Activated T-cell treated with anti-CD3 and anti-CD28 coated beads for 24 hours (primary cell): ENCODE data around the gene CDH23.

Source experiments
- DNase-seq: peaks from one replicate; pipeline ENCODE4 v3.0.0-alpha.2; 2020; ENCODE audit warnings: low read depth

CDH23 gene

DNA sequence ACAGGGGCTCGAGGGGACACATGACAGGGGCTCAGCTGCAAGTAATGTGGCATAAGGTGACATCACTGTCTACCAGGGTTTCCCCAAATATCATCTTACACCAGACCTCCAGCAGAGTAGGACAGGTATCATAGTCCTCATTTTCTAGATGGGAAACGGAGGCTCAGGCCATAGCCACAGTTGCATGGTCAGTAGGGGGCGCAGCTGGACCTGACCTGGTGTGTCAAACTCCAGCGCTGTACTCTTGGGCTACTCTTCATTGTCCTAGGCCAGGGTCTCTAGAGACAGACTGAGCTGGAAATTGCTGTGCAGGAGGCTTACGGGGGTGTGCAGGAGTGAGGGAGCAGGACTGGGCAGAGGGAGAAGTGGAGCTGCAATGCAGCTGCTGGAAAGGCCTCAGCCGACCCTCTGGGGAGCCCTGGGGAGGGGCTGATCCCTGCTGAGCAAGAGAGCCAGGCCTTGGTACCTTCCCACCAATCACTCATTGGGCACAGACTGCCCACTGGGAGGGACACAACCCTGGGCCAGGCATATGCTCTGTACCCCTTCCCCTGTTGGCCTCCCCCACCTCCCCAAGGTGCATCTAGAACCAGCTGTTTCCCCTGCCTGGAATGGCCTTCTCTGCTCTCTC, 89.9 kb downstream of the CDH23 start:
- DNase-seq, result peak; percentile 14

DNA sequence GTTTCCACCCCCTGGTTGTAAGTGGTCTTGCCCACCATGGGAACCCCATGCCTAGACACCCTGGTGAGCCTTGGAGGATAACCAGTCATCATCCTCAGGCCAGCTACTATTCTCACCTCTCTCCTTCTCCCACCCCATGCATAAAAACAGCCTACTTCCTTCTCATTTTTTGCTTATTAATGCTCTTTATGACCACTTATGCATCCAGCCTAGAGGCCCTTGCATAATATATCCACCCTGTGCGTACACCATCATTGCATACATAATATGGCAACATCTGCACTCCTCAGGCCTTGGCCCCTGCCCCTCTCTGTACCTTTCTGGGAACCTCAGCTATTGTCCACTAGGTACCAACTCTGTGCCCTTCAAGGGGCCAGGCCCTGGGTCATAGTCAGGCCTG, 91.0 kb downstream of the CDH23 start:
- DNase-seq, result no peak

DNA sequence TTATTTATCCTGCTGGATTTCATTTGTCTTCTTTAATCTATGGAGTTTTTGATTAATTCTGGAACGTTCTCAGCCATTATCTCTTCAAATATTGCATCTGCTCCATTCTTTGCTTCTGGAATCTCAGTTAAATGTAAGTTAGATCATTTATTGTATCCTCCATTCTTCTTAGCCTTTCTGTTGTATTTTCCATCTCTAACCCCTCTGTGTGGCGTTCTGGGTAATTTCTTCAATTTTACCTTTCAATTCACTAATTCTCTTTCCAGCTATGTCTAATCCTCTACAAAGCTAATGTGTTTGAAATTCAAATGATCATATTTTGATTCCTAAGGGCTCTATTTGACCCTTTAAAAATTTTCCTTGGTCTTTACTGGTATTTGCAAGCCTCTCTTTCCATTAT, 92.4 kb downstream of the CDH23 start:
- no peak for DNase-seq

DNA sequence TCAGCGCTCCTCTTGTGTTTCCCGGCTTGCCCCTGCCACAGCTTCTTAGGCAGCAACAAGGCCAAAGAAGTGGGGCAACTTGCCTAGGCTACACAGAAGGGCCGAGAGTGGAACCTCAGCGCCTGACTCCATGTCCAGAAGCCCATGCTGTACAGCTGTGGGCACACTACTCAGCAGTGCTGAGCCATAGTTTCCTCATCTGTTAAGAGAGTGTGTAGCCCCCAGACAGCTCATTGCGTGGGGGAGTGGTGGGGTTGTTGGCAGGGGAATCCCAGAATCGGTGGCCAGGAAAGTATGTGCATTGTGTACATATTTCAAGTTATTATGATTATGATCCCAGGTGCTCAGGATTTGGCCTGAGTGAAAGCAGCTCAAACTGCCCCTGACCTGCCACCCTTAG, 96.2 kb downstream of the CDH23 start:
- DNase-seq, result no peak

DNA sequence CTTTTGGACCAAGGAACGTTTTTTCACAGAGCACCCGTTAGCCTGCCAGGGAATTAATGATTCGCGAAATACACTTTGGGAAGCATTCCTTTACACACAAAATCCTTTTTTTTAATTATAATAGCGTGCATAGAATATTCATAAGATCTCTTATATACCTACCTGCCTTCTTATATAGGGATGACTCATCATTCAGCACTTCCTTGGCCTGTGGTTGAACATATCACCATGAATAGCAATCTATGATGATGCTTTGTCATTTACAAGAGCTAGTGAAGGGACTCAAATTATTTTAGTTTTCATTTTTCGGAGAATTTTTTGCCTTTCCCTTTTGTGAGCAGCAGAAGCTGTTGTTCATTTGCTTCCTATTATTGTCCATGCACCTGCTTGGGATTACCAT, 97.0 kb downstream of the CDH23 start:
- DNase-seq, result no peak

DNA sequence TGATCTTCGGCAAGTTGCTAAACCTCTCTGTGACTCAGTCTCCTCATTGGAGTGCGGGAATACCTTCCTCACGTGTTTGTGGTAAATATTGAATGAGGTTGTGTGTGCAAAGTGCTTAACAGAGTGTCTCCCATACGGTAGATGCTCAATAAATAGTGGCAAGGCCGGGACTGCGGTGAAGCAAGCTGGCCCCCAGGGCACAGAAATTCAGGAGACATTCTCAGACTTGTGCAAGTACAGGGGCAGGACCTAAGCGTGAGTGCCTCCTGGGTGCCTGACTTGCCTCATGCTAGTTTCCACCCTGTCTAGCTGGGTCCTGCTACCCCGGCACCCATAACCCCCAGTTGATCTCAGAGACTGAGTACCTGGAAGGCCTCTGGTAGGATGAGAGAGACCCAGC, 97.8 kb downstream of the CDH23 start:
- DNase-seq, result no peak

DNA sequence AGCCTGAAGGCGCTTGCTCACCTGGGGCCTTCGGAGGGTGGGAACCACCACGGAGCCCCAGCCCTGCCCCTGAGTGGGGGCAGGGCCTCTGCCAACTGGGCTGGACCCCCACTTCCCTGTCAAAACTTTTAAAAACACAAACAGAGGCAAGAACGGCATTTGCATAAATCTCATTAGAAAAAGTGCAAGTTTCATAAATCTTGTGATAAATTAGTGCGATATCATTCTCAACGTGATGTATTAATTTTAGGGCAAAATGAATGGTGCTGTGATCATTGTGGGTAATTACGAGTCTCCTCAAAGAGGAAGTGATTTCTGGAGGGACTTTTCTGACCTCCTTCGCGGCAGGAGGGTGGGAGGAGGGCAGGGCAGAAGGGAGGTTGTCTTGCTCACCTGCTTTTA, 98.3 kb downstream of the CDH23 start:
- no peak for DNase-seq

DNA sequence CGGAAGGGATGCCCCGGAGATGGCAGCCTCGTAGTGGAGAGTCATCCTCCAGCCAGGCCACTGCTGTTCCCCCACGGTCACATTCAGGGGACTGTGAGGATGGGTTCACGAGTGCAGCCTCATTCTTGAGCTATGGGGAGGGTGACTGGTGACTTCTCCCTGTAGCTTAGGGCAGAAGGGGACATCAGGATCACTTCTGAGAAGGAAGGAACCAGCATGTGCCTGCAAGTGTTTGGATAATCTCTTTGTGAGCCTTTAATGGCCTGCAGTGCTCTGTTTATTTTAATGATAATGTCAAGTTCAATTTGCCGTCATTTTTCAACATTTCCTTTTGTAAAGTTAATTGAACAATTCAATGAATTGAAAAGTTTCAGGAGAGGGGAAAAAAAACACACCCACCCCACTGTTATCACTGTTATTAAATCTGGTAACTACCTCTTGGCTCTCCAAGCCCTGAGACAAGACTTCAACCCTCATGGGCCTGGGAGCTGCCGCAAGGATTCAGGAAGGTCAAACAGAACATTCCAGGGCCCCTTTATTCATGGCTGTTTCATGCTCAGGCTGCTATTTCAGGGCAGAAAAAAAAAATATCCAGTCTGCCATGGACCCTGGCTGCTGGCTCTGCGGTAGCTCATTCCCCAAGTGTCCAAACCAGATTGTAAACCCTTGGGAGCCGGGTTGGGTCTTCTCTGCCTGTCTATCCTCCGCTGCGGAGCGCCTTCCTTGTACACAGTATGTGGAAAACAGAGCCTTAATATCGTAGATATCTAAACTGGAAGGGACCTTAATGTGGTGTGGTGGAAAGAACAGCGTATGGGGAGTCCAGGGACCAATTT, 100.4 kb downstream of the CDH23 start:
- no peak for DNase-seq

DNA sequence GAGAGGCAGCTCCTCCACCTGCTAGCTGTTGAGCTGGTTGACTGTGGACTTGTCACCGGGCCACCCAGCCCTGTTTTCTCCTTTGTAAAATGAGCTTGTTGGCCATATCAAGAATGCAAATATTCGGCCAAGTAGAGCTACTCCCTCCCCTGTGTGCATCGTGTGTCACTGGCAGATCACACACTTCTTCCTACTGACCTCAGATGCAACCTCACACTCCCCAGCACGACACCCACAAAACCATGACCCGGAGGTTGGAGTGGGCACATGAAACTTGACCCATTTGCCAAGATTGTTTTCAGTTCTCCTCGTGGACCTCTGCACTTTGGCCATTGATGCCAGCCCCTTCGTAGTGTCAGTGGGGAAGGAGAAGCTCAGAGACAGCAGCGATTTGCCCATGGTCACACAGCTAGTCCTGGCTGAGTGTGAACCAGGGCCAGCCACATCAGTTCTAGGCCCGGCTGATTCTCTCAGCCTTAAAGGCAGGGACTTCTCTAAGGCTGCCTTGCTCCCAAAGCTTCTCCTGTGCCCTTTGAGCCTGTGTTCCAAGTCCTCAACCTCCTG, 101.1 kb downstream of the CDH23 start:
- DNase-seq, result no peak

DNA sequence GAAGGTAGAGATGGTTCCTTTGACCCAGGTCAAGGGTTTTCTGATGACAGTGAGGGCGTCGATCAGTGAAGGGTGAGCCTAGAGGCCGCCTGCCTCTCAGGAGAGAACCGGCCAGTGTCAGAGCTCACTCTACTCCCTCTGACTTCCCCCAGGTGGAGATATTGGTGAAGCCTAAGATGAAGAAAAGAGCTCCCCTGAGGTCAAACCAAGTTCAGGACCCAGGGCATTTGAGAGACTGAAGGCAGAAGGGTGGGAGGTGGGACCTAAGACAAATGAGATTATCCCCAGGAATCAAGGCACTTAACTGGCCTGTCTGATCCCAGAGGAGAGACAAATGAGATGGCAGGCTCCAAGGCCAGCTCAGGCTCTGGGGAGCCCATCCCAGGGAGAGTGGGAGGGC, 104.7 kb downstream of the CDH23 start:
- no peak for DNase-seq

DNA sequence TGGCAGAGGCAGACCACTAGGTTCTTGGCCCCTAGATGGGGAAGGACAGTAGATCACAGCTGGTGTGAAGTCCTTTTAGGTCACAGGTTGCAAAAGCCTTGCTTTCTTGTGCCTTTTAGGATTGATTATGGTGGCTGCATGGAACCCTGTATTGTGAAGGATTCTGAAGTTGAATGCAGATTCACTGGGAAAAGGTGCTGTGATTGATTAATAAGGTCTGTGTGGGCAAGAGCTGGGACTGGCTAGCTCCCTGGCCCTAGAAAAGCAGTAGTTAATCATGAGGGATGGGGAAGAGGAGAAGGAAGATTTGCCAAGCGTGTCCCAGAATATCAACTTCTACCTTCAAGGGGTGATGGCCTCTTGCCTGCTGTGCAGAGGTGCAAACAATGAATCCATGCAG, 105.5 kb downstream of the CDH23 start:
- no peak for DNase-seq

DNA sequence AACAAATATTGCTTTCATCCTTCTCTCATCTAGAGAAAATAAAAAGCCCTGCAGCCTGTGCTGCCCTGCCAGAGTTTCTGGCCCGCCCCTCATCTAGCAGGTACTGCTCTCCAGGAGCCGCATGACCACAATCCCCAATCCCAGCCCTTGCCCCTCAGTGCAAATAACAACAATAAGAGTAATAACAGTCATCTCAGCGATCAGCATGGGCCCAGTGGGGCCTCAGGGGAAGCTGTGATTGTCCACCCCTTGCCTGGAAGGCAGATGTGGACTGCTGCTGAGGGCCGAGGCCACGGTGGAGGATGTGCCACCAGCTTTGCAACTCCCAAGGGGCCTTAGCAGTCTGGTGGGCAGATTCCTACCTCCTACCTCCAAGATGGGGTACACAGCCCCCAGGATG, 106.1 kb downstream of the CDH23 start:
- DNase-seq, result no peak

DNA sequence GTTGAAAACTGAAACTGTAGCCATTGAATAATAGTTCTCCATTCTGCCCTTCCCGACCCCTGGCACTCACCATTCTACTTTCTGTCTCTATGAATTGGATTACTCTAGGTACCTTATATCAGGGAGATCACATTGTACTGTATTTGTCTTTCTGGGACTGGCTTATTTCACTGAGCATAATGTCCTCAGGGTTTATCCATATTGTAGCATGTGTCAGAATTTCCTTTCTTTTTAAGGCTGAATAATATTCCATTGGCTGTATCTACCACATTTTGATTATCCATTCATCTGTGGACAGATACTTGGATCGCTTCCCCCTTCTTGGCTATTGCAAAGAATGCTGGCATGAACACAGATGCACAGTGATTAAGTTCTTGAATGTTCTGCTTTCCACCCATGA, 107.4 kb downstream of the CDH23 start:
- no peak for DNase-seq

DNA sequence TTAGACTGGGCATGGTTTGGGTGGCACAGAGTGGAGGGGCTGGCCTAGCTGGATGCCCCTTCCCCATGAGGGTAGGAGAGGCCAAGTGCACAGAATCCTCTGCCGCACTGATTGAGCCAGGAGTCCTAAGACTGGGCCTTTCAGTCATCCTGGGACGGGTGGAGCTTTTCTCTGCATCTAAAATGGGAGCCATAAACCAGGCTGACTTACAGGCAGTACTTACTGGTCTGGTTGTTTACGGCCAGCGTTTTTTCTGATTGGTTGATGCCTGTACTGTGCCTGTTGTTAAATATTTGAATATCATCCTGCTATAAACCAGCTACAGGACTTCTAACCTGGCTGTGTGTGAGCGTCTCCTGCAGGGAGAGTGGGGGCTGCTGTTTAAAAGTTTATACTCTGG, 107.8 kb downstream of the CDH23 start:
- no peak for DNase-seq

DNA sequence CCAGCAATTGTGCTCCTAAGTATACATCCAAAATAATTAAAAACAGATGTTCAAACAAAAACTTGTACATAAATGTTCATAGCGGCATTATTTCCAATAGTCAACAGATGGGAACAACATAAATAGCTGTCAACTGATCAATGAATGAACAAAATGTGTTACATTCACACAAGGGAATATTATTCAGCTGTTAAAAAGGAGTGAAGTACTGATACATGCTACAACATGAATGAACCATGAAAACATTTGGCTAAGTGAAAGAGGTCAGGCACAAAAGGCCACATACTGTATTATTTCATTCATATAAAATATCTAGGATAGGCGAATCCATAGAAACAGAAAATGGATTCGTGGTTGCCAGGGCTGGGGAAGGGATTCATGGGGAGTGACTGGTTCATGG, 109.1 kb downstream of the CDH23 start:
- DNase-seq, result no peak

DNA sequence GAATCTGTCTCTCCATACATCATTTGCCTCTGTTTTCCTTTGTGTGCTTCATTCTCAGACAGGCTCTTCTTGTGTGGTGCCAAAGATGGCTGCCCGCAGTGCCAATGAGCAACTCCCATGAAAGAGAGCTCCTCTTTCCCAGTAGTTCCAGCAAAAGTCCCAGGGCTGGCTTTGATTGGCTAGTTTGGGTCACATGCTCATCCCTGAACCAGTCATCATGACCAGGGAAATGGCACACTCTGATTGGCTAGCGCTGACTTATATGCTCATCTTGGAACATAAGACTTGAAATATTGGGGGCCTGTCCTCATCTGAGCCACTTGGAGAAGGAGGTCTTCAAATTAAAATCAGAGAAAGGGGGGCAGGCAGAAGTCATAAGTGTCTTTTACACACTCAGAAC, 112.7 kb downstream of the CDH23 start:
- no peak for DNase-seq

DNA sequence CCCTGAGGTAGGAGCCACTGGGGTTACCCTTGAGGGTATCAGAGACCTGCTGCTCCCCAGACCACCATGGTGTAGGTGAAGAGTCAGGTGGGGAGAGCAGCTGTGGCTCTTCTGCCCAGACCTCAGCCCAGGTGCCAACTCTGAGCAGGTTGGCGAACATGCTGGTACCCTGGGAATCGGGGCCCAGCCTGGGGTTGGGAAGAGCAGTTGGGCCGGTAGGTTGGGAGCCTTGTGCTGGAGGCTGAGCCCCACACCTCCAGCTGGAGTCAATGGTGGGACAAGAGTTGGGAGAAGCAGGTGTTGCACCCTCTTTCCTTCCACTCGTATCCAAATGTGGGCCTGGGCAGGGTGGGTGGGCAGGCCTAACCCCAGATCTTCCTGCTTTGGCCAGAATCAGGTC, 114.5 kb downstream of the CDH23 start:
- DNase-seq, result no peak

DNA sequence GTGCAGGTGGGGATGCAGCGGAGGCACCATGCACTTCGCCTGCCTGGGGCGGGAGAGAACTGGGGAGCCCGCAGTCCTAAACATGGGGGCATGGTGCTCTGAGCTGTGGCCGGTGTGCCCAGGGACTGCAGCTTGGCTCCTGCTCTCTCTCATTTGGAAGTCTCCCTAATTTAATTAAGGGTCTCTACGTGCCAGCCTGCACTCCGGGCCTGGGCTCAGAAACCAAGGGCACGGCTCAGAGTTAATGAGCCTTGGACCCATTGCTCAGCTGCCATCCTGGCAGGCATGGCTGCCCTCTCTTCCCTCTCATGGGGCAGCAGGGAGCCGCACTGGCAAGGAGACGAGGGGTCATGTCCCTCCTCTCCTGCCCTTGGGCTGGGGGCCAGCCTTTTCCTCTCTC, 115.6 kb downstream of the CDH23 start:
- no peak for DNase-seq

DNA sequence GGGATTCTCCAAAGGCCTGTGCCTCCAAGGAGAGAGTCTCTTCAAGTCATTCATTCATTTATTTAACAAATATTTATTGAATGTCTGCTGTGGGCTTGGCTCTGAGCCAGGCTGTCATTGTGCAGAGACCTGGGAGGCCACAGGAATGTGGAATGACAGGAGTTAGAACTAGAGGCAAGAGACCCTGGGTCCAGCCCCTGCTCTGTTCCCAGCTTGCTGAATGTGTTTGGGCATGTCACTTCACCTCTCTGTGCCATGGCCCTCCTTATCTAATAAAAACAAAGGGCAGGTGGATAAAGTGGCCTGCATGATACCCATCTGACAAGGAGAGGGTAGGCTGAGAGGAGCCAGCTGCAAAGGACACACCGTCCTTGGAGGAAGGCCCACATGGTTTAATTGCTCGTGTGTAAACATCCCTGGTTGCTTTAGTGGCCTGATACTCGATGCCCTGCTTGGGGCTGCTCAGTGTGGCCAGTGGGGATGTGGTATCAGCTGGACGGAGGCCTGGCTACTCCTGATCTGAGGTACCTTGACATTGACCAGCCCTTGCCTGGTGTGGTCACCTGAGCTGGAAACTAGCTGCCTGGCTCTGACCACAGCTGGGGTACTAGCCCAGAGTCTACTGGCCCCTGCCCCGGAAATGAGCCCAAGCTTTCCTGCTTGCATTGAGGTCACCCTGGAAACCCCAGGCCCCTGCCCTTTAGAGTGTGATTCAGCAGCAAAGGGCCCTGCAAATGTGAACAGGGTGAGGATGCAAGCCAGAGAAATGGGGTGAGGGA, 116.2 kb downstream of the CDH23 start:
- no peak for DNase-seq

DNA sequence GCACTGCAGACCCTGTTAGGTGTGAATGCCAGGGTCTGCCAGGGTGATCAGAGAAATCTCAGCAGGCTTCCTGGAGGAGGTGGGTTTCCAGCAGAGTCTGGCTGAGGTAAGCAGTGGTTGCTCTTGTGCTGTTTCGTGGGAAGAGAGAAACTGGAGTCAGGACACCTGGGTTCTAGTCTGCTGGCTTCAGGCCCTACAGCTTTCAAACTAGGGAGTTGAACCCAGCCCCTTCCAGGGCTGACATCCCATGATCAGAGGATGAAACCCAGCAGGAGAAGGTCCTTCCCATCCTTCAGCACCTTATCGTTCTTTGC, 116.8 kb downstream of the CDH23 start:
- DNase-seq, result no peak

DNA sequence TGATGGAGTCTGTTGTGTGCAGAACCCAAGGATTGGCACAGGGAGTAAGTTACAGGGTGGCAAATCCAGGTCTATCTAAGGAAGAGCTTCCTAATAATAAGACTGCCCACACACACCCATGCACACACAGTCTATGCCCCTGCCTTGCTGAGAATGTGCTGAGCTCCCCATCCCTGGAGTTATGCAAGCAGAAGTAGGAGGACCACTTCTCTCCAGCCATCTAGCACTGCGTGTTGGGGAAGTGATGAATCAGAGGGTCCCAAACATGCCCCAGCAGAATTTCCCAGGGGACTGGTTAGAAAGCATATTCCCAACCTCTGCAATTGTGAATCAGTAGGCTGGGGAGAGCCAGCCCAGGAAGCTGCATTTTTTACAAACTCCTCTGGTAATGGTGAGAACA, 117.2 kb downstream of the CDH23 start:
- no peak for DNase-seq

DNA sequence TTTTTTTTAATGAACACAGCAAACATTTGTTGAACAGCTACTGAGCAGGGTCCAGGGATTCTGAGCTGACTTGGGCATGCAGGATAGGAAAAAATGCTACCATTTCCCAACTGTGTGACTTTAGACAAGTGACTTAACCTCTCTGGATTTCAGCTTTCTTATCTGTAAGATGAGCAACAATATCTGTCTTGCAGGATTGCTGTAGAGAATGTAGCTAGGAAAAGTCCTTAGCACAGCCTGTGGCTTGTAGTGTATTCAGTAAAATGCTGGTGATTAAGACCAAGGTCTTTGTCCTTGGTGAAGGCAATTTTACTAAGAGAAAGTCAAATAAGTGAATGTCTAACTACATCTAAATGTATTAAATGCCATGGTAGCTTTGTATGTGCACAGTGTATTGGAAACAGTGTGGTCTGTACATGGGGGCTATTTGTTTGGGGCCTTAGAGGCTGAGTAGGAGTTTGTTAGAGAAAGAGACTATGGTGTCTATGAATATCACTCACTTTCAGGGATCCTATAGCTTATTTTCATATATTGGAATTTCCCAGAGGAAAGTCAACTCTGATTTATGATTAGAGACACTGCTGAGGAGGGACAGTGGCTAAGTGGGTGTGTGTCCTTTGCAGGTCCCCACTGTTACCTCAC, 118.9 kb downstream of the CDH23 start:
- DNase-seq, result no peak

DNA sequence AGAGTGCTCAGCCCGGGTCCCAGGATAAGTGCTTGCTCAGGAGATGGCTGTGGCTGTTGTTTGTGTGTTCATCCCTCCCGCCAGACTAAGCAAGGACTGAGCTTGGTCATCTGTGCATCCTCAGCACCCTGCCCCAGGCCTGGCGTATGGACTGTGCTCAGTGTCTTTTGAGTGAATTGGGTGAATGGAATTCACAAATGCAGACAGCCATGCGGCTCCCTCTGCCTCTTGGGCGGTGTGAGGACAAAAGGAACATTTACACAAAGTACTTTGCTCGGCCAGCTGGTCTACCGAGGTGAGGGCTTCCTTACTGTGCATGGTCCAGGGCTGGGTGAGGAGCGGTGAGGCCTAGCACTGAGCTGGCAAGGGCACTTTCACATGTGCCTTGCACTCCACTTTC, 120.2 kb downstream of the CDH23 start:
- no peak for DNase-seq
